ENCODE results near the gene SAMD4A. TPM values are rescaled to one million over a fixed set of nuclear protein-coding genes. Genes with fewer than 3 reads are reported as not detected.

SAMD4A gene
- polyA plus RNA-seq, 3 donors: 3.2 to 8.6 (median 4.2) TPM

- Mint-ChIP-seq H3K27ac (no peak overlapping the region), H3K9me3 (peaks cover 0 to 2% (median 0%) of the 10 kb centered on the region in 7 donors), H3K36me3 (no peaks in the 10 kb centered on the region), H3K4me1 (peaks cover 4% of the 10 kb centered on the region), H3K4me3 (no peak overlapping the region), H3K27me3 (ENCODE audit: low read depth in 3 of 3) (peaks cover 0 to 8% (median 0%) of the 10 kb centered on the region in 3 donors)
- no peaks in the 10 kb centered on the region for H3K4me1 ChIP-seq (ENCODE audit: control insufficient read depth in 1 of 2, insufficient read depth in 2 of 2, low read length in 2 of 2)
- no peaks in the 10 kb centered on the region for H3K9me3 ChIP-seq (replicated peaks in 1 of 2; ENCODE audit: control insufficient read depth in 1 of 2, insufficient read depth in 1 of 2, low read length in 2 of 2)
- H3K79me2 ChIP-seq (ENCODE audit: insufficient read depth, low read length): no peaks in the 10 kb centered on the region
- H3K27ac ChIP-seq (ENCODE audit: low read depth in 1 of 2, low read length in 2 of 2): no peak overlapping the region
- H4K20me1 ChIP-seq (ENCODE audit: insufficient read depth, low read length): no peaks in the 10 kb centered on the region
- no peak for TF ChIP-seq CTCF (IDR thresholded peaks at IDR 0.05)
- no peaks in the 10 kb centered on the region for H3K36me3 ChIP-seq (replicated peaks in 1 of 2; ENCODE audit: control insufficient read depth in 1 of 2, insufficient read depth in 2 of 2, low read length in 2 of 2)
- DNase-seq: no peak
- intact Hi-C loops (cut with micrococcal nuclease): no loop called here
- H3K4me3 ChIP-seq (replicated peaks in 1 of 3; ENCODE audit: low read depth in 2 of 3, low read length in 3 of 3): no peak overlapping the region
- no peaks in the 10 kb centered on the region for H3K27me3 ChIP-seq (ENCODE audit: control insufficient read depth in 2 of 2, insufficient read depth in 2 of 2, low read length in 2 of 2)
- no peak overlapping the region for H3K4me2 ChIP-seq (replicated peaks; ENCODE audit: extremely low read depth, low read length, poor library complexity, severe bottlenecking)
- no peak overlapping the region for H3K9ac ChIP-seq (ENCODE audit: insufficient read depth, low read length, poor library complexity, severe bottlenecking)
- no peak overlapping the region for H2AFZ ChIP-seq (ENCODE audit: insufficient read depth, low read depth, low read length, poor library complexity, severe bottlenecking)
- 64% methylated on average over 2 of the region's 5 CpGs for WGBS (ENCODE audit: insufficient coverage)
These were observed 175.8 kb downstream of the SAMD4A start for GRCh38 chr14:54742492-54743350.

DNA sequence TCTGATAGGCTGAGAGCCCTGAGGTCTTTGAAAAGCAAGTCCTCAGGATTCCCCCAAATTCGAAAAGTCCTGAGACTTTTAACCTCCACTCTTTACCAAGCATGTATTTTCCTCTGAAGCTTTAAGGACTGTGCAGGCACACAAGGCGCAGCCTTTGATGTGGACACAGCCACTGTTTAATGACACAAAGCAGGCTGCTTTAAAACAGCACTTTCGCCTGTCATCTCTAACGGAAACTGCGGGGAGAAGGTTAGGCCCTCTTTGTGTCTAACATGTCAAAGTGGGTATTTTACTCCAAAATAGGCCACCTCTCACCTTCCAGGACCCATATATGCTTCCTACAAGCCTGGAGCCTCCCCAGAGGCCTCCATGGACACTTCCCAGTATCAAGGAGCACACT, 176.5 kb downstream of the SAMD4A start:
- no peak overlapping the region for H3K27ac ChIP-seq (ENCODE audit: low read depth in 1 of 2, low read length in 2 of 2)
- no peak for TF ChIP-seq CTCF (IDR thresholded peaks at IDR 0.05)
- DNase-seq: no peak
- H3K27me3 Mint-ChIP-seq (ENCODE audit: low read depth in 3 of 3): peaks cover 0 to 5% (median 0%) of the 10 kb centered on the region in 3 donors
- no peak overlapping the region for H3K4me3 Mint-ChIP-seq
- intact Hi-C loops (cut with micrococcal nuclease): no loop called here
- H2AFZ ChIP-seq (ENCODE audit: insufficient read depth, low read depth, low read length, poor library complexity, severe bottlenecking): no peak overlapping the region
- peaks cover 0 to 2% (median 0%) of the 10 kb centered on the region in 7 donors for H3K9me3 Mint-ChIP-seq
- H3K4me2 ChIP-seq (replicated peaks; ENCODE audit: extremely low read depth, low read length, poor library complexity, severe bottlenecking): no peak overlapping the region
- no peaks in the 10 kb centered on the region for H3K36me3 ChIP-seq (replicated peaks in 1 of 2; ENCODE audit: control insufficient read depth in 1 of 2, insufficient read depth in 2 of 2, low read length in 2 of 2)
- no peaks in the 10 kb centered on the region for H3K79me2 ChIP-seq (ENCODE audit: insufficient read depth, low read length)
- H3K4me1 Mint-ChIP-seq: peaks cover under 1% of the 10 kb centered on the region
- no peaks in the 10 kb centered on the region for H4K20me1 ChIP-seq (ENCODE audit: insufficient read depth, low read length)
- H3K4me3 ChIP-seq (replicated peaks in 1 of 3; ENCODE audit: low read depth in 2 of 3, low read length in 3 of 3): no peak overlapping the region
- H3K9me3 ChIP-seq (replicated peaks in 1 of 2; ENCODE audit: control insufficient read depth in 1 of 2, insufficient read depth in 1 of 2, low read length in 2 of 2): no peaks in the 10 kb centered on the region
- no peaks in the 10 kb centered on the region for H3K4me1 ChIP-seq (ENCODE audit: control insufficient read depth in 1 of 2, insufficient read depth in 2 of 2, low read length in 2 of 2)
- no peak overlapping the region for H3K27ac Mint-ChIP-seq
- no peaks in the 10 kb centered on the region for H3K36me3 Mint-ChIP-seq
- H3K27me3 ChIP-seq (ENCODE audit: control insufficient read depth in 2 of 2, insufficient read depth in 2 of 2, low read length in 2 of 2): no peaks in the 10 kb centered on the region
- no peak overlapping the region for H3K9ac ChIP-seq (ENCODE audit: insufficient read depth, low read length, poor library complexity, severe bottlenecking)
- 95% methylated on average over 2 of the region's 5 CpGs for WGBS (ENCODE audit: insufficient coverage)
